ENCODE results near the gene SNTA1. TPM values are rescaled to one million over a fixed set of nuclear protein-coding genes. Genes with fewer than 3 reads are reported as not detected.
"Not testable (repeated sequence)": the region's sequence is repeated elsewhere in the genome, so short reads cannot be mapped to it uniquely, and the experiment has no call there.

The SNTA1 gene
- total RNA-seq, 2 donors from 2014 or later: 19.8 to 22.6 TPM

DNA sequence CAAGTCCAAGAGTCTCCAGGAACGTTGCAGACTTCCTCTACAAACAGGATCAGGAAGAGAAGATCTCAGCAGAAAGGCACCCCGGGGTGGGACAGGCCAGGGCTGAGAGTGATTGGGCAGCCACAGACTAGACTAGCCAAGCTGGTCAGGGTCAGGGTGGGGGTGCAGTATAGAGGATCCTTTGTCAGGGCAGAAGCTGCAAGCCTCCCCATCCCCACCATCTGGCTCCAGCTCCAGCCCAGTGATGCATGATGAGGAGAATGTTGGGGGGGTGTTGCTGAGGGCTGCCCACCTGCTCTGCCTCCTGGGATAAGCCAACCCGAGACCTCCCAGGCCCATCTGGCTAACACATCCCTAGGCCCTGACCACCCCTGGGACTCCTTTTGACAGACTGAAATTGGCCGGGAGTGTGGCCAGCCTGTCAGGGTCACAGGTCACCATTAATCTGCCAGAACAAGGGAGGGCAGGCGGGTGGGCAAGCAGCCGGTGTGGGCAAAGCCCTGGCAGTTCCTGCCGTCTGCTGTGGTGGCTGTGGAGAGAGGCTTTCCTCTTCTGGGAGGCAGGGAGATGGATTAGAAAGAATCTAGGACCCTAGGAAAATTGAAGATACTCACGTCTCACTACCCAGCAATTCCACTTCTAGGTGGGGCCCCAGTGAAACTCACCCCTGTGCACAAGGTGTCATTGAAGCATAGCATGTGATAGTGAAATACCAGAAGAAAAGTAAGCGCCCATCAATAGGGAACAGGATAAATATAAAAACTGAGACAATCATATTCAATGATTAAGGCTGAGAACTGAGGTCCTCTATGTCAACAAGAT lies 22.1 kb upstream of the SNTA1 start:
- no peaks in the 10 kb centered on the region for H3K27me3 ChIP-seq
- no peak overlapping the region for H3K4me3 ChIP-seq
- no peaks in the 10 kb centered on the region for H3K36me3 ChIP-seq (replicated peaks in 1 of 2; ENCODE audit: insufficient read depth in 1 of 2, low read depth in 2 of 2)
- no peaks in the 10 kb centered on the region for H3K9me3 ChIP-seq
- intact Hi-C loops (cut with DNase I): no loop called here
- ATAC-seq: peak; percentile 21
- no peak overlapping the region for H3K27ac ChIP-seq
- no peak for TF ChIP-seq POLR2A (IDR thresholded peaks at IDR 0.05)
- TF ChIP-seq, protein P1, sequence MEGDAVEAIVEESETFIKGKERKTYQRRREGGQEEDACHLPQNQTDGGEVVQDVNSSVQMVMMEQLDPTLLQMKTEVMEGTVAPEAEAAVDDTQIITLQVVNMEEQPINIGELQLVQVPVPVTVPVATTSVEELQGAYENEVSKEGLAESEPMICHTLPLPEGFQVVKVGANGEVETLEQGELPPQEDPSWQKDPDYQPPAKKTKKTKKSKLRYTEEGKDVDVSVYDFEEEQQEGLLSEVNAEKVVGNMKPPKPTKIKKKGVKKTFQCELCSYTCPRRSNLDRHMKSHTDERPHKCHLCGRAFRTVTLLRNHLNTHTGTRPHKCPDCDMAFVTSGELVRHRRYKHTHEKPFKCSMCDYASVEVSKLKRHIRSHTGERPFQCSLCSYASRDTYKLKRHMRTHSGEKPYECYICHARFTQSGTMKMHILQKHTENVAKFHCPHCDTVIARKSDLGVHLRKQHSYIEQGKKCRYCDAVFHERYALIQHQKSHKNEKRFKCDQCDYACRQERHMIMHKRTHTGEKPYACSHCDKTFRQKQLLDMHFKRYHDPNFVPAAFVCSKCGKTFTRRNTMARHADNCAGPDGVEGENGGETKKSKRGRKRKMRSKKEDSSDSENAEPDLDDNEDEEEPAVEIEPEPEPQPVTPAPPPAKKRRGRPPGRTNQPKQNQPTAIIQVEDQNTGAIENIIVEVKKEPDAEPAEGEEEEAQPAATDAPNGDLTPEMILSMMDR (IDR thresholded peaks at IDR 0.05): no peak
- DNase-seq: peak in 1 of 4 donors; percentile 14
- peaks cover 7% of the 10 kb centered on the region for H3K4me1 ChIP-seq
- WGBS, 2 donors: 56 to 68% methylated on average over 8 to 9 of the region's 9 CpGs

DNA sequence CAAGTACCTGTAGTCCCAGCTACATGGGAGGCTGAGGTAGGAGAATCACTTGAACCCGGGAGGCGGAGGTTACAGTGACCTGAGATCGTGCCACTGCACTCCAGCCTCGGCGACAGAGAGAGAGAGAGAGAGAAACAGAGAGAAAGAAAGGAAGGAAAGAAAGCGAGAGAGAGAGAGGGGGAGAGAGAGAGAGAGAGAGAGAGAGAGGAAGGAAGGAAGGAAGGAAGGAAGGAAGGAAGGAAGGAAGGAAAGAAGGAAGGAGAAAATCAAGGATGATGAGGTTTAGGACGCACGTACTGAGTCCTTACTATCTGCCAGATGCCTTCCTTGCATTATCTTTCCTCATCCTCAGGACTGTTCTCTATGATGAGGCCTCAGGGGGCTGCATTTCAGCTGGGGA lies 21.2 kb upstream of the SNTA1 start:
- not testable (repeated sequence) for H3K27me3 ChIP-seq; H3K27ac ChIP-seq; DNase-seq; H3K36me3 ChIP-seq (replicated peaks in 1 of 2; ENCODE audit: insufficient read depth in 1 of 2, low read depth in 2 of 2); H3K4me1 ChIP-seq; ATAC-seq; H3K9me3 ChIP-seq; H3K4me3 ChIP-seq
- 84 to 95% methylated on average over 8 of the region's 8 CpGs for WGBS, 2 donors
- intact Hi-C loops (cut with DNase I): loop anchor here (5.0 kb wide), 1 partner anchor 208 kb away; the partner anchor contains the start of gene NECAB3

DNA sequence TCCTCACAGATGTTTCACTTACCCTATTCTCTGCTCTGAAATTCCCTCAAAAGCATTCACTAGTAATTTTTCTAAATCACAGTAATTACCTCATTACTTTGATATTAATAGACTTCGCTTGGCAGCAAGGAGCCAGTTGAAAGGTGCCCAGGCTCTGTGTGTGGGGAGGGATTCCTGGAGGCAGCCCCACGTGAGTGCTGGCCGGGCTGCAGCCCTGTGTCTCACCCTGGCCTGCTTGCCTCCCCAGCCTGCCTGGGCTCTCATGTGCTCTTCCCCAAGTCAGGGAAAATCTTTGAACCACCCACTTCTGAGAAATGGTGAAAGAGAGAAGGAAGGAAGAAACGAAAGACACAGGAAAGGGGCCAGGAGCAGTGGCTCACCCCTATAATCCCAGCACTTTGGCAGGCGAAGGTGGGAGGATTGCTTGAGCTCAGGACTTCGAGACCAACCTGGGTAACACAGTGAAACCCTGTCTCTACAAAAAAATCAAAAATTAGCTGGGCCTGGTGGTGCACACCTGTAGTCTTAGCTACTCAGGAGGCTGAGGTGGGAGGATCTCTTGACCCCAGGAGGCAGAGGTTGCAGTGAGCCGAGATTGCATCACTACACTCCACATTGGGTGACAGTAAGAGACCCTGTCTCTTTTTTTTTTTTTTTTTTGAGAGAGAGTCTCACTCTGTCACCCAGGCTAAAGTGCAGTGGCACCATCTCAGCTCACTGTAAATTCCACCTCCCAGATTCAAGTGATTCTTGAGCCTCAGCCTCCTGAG lies 20.0 kb upstream of the SNTA1 start:
- no peak overlapping the region for H3K4me3 ChIP-seq
- H3K27me3 ChIP-seq: no peaks in the 10 kb centered on the region
- intact Hi-C loops (cut with DNase I): loop anchor here (5.0 kb wide), 1 partner anchor 209 kb away; the partner anchor contains the start of gene NECAB3
- TF ChIP-seq POLR2A (IDR thresholded peaks at IDR 0.05): no peak
- TF ChIP-seq, protein P1 (IDR thresholded peaks at IDR 0.05): no peak
- ATAC-seq: no peak
- WGBS, 2 donors: 81 to 88% methylated on average over 7 of the region's 7 CpGs
- no peaks in the 10 kb centered on the region for H3K4me1 ChIP-seq
- DNase-seq: no peak
- H3K9me3 ChIP-seq: no peaks in the 10 kb centered on the region
- H3K27ac ChIP-seq: no peak overlapping the region
- no peaks in the 10 kb centered on the region for H3K36me3 ChIP-seq (replicated peaks in 1 of 2; ENCODE audit: insufficient read depth in 1 of 2, low read depth in 2 of 2)

DNA sequence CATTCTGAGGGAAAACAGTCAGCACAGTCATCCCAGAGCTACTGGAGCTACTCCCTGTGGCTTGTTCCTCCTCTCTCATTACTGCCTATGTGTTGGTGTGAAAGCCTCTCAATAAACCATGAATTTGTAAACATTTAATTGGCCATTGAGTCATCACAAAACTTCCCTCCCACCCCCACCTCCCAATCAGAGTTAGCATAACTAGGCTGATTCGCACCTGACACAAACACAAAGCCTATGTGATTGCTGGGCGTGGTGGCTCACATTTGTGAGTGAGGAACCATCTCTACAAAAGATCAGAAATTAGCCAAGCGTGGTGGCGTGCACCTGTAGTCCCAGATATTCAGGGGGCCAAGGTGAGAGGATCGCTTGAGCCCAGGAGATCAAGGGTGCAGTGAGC lies 17.1 kb upstream of the SNTA1 start:
- H3K27me3 ChIP-seq: no peaks in the 10 kb centered on the region
- no peak overlapping the region for H3K4me3 ChIP-seq
- ATAC-seq: no peak
- H3K36me3 ChIP-seq (replicated peaks in 1 of 2; ENCODE audit: insufficient read depth in 1 of 2, low read depth in 2 of 2): no peaks in the 10 kb centered on the region
- intact Hi-C loops (cut with DNase I): loop anchor here (5.0 kb wide), 1 partner anchor 212 kb away; the partner anchor contains the start of gene NECAB3
- no peak for TF ChIP-seq POLR2A (IDR thresholded peaks at IDR 0.05)
- TF ChIP-seq, protein P1 (IDR thresholded peaks at IDR 0.05): no peak
- DNase-seq: no peak
- WGBS, 2 donors: 89 to 93% methylated on average over 5 of the region's 5 CpGs
- H3K9me3 ChIP-seq: no peaks in the 10 kb centered on the region
- H3K27ac ChIP-seq: no peak overlapping the region
- H3K4me1 ChIP-seq: no peaks in the 10 kb centered on the region

DNA sequence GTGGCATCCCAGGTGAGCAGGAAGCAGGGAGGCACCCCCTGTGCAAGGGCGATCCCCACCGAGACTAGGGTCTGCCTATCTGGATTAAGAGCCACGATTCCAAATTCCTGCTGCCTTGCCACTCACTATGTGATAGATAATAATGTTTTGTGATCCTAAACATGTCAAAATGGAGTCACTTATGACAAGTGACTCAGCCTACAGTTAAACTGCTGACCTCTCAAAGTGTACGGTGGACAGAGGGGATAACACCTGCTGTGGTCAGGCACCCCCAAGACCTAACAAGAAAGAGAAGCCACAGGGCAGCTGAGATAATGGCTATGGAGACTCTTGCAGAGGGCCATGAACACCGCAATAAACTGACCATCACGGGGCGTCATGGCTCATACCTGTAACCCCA lies 16.0 kb upstream of the SNTA1 start:
- Histone ChIP-seq H3K36me3 (replicated peaks in 1 of 2; ENCODE audit: insufficient read depth in 1 of 2, low read depth in 2 of 2) (no peaks in the 10 kb centered on the region), H3K4me3 (no peak overlapping the region), H3K9me3 (no peaks in the 10 kb centered on the region), H3K27me3 (no peaks in the 10 kb centered on the region), H3K27ac (no peak overlapping the region), H3K4me1 (no peaks in the 10 kb centered on the region)
- WGBS, 2 donors: 71 to 90% methylated on average over 7 of the region's 7 CpGs
- intact Hi-C loops (cut with DNase I): loop anchor here (10.0 kb wide), 1 partner anchor 195 kb away; no protein-coding TSS in a partner anchor
- DNase-seq (no peak), ATAC-seq (no peak)
- no peak for TF ChIP-seq POLR2A (IDR thresholded peaks at IDR 0.05)
- TF ChIP-seq, protein P1 (IDR thresholded peaks at IDR 0.05): no peak
